ENCODE data around the gene G6PC2. TPM values are rescaled to one million over a fixed set of nuclear protein-coding genes. Genes with fewer than 3 reads are reported as not detected.

G6PC2 gene
- total RNA-seq, 2 donors from 2014 or later, result 21.3 to 35.3 TPM

DNA sequence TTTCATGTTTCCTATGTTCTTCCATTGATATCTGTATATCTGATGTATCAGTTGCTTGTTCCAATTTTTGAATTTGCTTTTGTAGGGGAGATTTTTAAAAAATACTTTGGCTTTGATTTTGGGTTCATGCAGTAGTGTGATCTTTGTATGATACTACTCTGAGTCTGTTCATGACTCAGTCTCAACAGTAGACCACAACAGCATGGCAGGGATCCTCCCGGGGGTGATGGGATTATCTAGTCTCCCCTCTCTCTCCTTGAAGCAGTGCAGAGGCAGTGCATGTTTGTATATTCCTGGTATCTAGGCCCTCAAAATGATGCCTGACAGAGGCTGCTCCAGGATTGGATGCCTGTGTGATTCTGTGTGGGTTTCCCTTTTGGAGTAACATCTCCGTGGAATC is 55.3 kb downstream of the G6PC2 start:
- ATAC-seq (no peak), DNase-seq (no peak)
- H3K9me3 ChIP-seq, result no peaks in the 10 kb centered on the region
- no peaks in the 10 kb centered on the region for H3K27me3 ChIP-seq
- no peak overlapping the region for H3K27ac ChIP-seq
- TF ChIP-seq POLR2A (IDR thresholded peaks at IDR 0.05), result no peak
- TF ChIP-seq CTCF (IDR thresholded peaks at IDR 0.05), result no peak
- no peak overlapping the region for H3K4me3 ChIP-seq
- H3K4me1 ChIP-seq, result no peaks in the 10 kb centered on the region
- H3K36me3 ChIP-seq (replicated peaks in 1 of 2; ENCODE audit: insufficient read depth in 1 of 2, low read depth in 2 of 2), result no peaks in the 10 kb centered on the region
- WGBS, 2 donors, result 73 to 85% methylated on average over 2 of the region's 2 CpGs
- intact Hi-C loops (cut with DNase I), result no loop called here

Other genes starting within 250 kb of the G6PC2 start
- gene NOSTRIN, start 98.7 kb upstream of the G6PC2 start, total RNA-seq, result 10 to 100 TPM; 34.8 to 64.3 TPM
- not detected for gene SPC25, start 10.9 kb upstream of the G6PC2 start, total RNA-seq
- gene ABCB11, start 130.0 kb downstream of the G6PC2 start, total RNA-seq, result under 1 TPM in 1 of 2 donors, not detected in 1; 0.33 TPM
- 1 to 10 TPM in 1 of 2 donors, not detected in 1; 1.0 TPM for gene DHRS9, start 168.3 kb downstream of the G6PC2 start, total RNA-seq